GM10266 (cell line): ENCODE data around the gene MYH11.

Experiments used
- DNase-seq: peaks from one replicate; pipeline ENCODE4 v3.0.0; 2012; ENCODE audit errors: extremely low spot score
- CTCF ChIP-seq: IDR thresholded peaks from 2 replicates; pipeline ENCODE4 v1.5.1; 2012; ENCODE audit warnings: mild to moderate bottlenecking, low read depth; ENCODE audit not compliant: control insufficient read depth, insufficient read depth; ENCODE audit errors: missing control alignments

Gene MYH11

GRCh38 chr16:15741207-15741871 is 115.5 kb downstream of the MYH11 start:
- no peak for TF ChIP-seq CTCF
- no peak for DNase-seq

DNA sequence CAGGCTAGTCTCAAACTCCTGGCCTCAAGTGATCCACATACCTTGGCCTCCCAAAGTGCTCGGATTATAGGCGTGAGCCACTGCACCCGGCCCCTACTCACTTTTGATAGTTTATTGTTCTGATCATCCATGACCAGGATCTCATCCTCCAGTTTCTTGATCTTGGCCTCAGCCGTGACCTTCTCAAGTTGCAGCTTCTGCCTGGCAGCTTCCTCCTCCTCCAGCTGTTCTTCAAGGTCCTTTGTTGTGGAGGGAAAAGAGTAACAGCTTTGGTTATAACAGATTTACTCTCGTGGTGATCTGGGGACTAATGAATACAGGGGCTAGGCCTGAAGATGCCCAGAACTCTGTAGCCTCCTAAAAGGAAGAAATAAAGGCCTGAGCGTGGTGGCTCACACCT is 116.9 kb downstream of the MYH11 start:
- TF ChIP-seq CTCF: no peak
- no peak for DNase-seq

DNA sequence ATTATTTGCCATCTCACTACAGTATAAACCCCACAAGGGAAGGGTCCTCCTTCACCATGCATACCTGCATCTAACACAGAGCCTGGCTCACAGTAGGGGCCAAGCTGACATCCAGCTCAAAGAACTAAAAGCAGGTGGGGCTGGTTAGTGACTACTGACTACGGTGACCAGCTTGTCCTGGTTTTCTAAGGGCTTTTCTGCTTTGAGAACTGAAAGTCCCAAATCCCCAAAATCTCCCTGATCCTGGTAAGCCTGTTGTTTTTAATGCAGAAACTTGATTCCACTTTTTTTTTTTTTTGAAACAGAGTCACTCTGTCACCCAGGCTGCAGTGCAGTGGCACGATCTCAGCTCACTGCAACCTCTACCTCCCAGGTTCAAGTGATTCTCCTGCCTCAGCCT is 117.4 kb downstream of the MYH11 start:
- no peak for DNase-seq

GRCh38 chr16:15737140-15737644 is 119.6 kb downstream of the MYH11 start:
- TF ChIP-seq CTCF: no peak
- no peak for DNase-seq

More for the DNA sequence above, 117.4 kb downstream of the MYH11 start:
- TF ChIP-seq CTCF: no peak

- DNase-seq: no peak
- no peak for TF ChIP-seq CTCF
Measured at GRCh38 chr16:15736529-15736928, 120.3 kb downstream of the MYH11 start.

- no peak for TF ChIP-seq CTCF
- DNase-seq: no peak
Measured at GRCh38 chr16:15735610-15736009, 121.2 kb downstream of the MYH11 start.

- DNase-seq: no peak
- no peak for TF ChIP-seq CTCF
Measured at GRCh38 chr16:15732416-15732815, 124.4 kb downstream of the MYH11 start.
